GM19438 (cell line): ENCODE data around the gene IL1RL1.

Experiments used
- ATAC-seq: cut with Tn5 transposase; IDR thresholded peaks from one replicate; pipeline ENCODE4 v1.9.1; 2021; ENCODE audit warnings: low read depth; ENCODE audit not compliant: unreplicated experiment

Gene IL1RL1

GRCh38 chr2:102366406-102367112, 55.2 kb downstream of the IL1RL1 start:
- ATAC-seq = peak; percentile 67

- peak; percentile 50 for ATAC-seq
Measured at GRCh38 chr2:102367331-102367971, 56.1 kb downstream of the IL1RL1 start.

- ATAC-seq = no peak
Measured at GRCh38 chr2:102368461-102369109, 57.2 kb downstream of the IL1RL1 start.

GRCh38 chr2:102369866-102370265, 58.5 kb downstream of the IL1RL1 start:
- no peak for ATAC-seq

GRCh38 chr2:102376052-102376591, 64.8 kb downstream of the IL1RL1 start:
- ATAC-seq = no peak

- ATAC-seq = no peak
Measured at GRCh38 chr2:102383722-102384121, 72.4 kb downstream of the IL1RL1 start.

- no peak for ATAC-seq
Measured at GRCh38 chr2:102385522-102385921, 74.2 kb downstream of the IL1RL1 start.

- no peak for ATAC-seq
Measured at GRCh38 chr2:102386004-102386403, 74.6 kb downstream of the IL1RL1 start.

- ATAC-seq = no peak
Measured at GRCh38 chr2:102386867-102387541, 75.6 kb downstream of the IL1RL1 start.

GRCh38 chr2:102387763-102388546, 76.6 kb downstream of the IL1RL1 start:
- ATAC-seq = no peak

- no peak for ATAC-seq
Measured at GRCh38 chr2:102391565-102391964, 80.2 kb downstream of the IL1RL1 start.

GRCh38 chr2:102392096-102392495, 80.7 kb downstream of the IL1RL1 start:
- no peak for ATAC-seq

GRCh38 chr2:102392942-102393341, 81.6 kb downstream of the IL1RL1 start:
- no peak for ATAC-seq

- ATAC-seq = no peak
Measured at GRCh38 chr2:102396012-102396411, 84.6 kb downstream of the IL1RL1 start.

- no peak for ATAC-seq
Measured at GRCh38 chr2:102397209-102397608, 85.8 kb downstream of the IL1RL1 start.

- ATAC-seq = no peak
Measured at GRCh38 chr2:102399499-102400141, 88.3 kb downstream of the IL1RL1 start.

GRCh38 chr2:102401456-102401855, 90.1 kb downstream of the IL1RL1 start:
- ATAC-seq = no peak
